OCI-LY1 (cell line): Measurements from ENCODE around the gene SLC26A2.

Source experiments
- CTCF ChIP-seq: fragments of 200-600 bp; sonication (generic), shearing (Covaris generic); IDR thresholded peaks from 2 replicates; pipeline ENCODE4 v1.5.1; 2017; ENCODE audit warnings: mild to moderate bottlenecking, antibody characterized with exemption, low read length, moderate library complexity, mixed read lengths
- EZH2 ChIP-seq: fragments of 200-600 bp; sonication (generic), shearing (Covaris generic); IDR thresholded peaks from 2 replicates; pipeline ENCODE4 v1.8.0; 2017; ENCODE audit warnings: borderline replicate concordance, mixed run types, mild to moderate bottlenecking, antibody characterized with exemption, low read length, moderate library complexity, mixed read lengths

GRCh38 chr5:150013931-150014330, 53.4 kb downstream of the SLC26A2 start:
- no peak for TF ChIP-seq CTCF
- TF ChIP-seq EZH2, result no peak
